GM23338 (cell line): ENCODE measurements around the gene DNAH17. TPM values are rescaled to one million over a fixed set of nuclear protein-coding genes. Genes with fewer than 3 reads are reported as not detected.

Experiments used
- CREB1 ChIP-seq: fragments of 250-450 bp; sonication (Bioruptor Pico); IDR thresholded peaks from 2 replicates; pipeline ENCODE4 v1.5.0; 2020; ENCODE audit warnings: low read depth, mild to moderate bottlenecking, moderate library complexity
- EZH2 ChIP-seq: fragments of 200-600 bp; sonication (generic); IDR thresholded peaks from one replicate; pipeline ENCODE4 v1.8.0; 2017; ENCODE audit warnings: antibody characterized with exemption, mild to moderate bottlenecking, low read depth; ENCODE audit not compliant: unreplicated experiment
- EZH2phosphoT487 ChIP-seq: fragments of 200-600 bp; sonication (generic); IDR thresholded peaks from one replicate; pipeline ENCODE4 v1.8.1; 2018; ENCODE audit warnings: antibody characterized with exemption; ENCODE audit not compliant: unreplicated experiment
- JUNB ChIP-seq: IDR thresholded peaks from one replicate; pipeline ENCODE4 v1.6.1; 2016; ENCODE audit warnings: antibody characterized with exemption; ENCODE audit not compliant: unreplicated experiment
- NANOG ChIP-seq: IDR thresholded peaks from 2 replicates; pipeline ENCODE4 v1.6.1; 2016; ENCODE audit warnings: antibody characterized with exemption, borderline replicate concordance
- POLR2AphosphoS5 ChIP-seq: IDR thresholded peaks from 2 replicates; pipeline ENCODE4 v1.6.1; 2016; ENCODE audit warnings: antibody characterized with exemption, low read depth
- REST ChIP-seq: IDR thresholded peaks from one replicate; pipeline ENCODE4 v1.6.1; 2018; ENCODE audit warnings: antibody characterized with exemption; ENCODE audit not compliant: unreplicated experiment
- STAT1 ChIP-seq: IDR thresholded peaks from one replicate; pipeline ENCODE4 v1.6.1; 2016; ENCODE audit warnings: antibody characterized with exemption; ENCODE audit not compliant: unreplicated experiment
- ZNF114 ChIP-seq: fragments of 250-450 bp; sonication (Bioruptor Pico); IDR thresholded peaks from 2 replicates; pipeline ENCODE4 v1.5.0; 2020; ENCODE audit warnings: mild to moderate bottlenecking, moderate library complexity
- ZNF462 ChIP-seq: fragments of 250-450 bp; sonication (Bioruptor Pico); IDR thresholded peaks from 2 replicates; pipeline ENCODE4 v1.5.0; 2020; ENCODE audit warnings: mild to moderate bottlenecking, moderate library complexity
- polyA plus RNA-seq: library from polyadenylated mRNA; unstranded; fragments of >200 nt; fragmentation: Nextera tagmentation; extraction: Ambion mirVana; gene quantifications from 2 replicates; pipeline ENCODE4 v1.2.1, GENCODE V29; 2016
- total RNA-seq: library from RNA; depleted of rRNA; stranded (reverse); fragments of >200 nt; shearing (Covaris generic); gene quantifications from 2 replicates; pipeline ENCODE4 v1.2.3, GENCODE V29; 2014
- TF ChIP-seq, protein P1 (sequence below), 2 experiments: fragments of 200-600 bp in 1 of 2; sonication (generic) in 1 of 2; conservative IDR thresholded peaks; 2 replicates each; pipeline versions ENCODE4 v1.5.1 to v1.6.1; 2016 to 2017; ENCODE audit warnings: antibody characterized with exemption in 2 of 2, low read depth in 2 of 2, mild to moderate bottlenecking in 2 of 2, moderate library complexity in 1 of 2

The DNAH17 gene
- total and polyA plus RNA-seq, 2 experiments from 2014 or later = 0.59 to 2.0 TPM

DNA sequence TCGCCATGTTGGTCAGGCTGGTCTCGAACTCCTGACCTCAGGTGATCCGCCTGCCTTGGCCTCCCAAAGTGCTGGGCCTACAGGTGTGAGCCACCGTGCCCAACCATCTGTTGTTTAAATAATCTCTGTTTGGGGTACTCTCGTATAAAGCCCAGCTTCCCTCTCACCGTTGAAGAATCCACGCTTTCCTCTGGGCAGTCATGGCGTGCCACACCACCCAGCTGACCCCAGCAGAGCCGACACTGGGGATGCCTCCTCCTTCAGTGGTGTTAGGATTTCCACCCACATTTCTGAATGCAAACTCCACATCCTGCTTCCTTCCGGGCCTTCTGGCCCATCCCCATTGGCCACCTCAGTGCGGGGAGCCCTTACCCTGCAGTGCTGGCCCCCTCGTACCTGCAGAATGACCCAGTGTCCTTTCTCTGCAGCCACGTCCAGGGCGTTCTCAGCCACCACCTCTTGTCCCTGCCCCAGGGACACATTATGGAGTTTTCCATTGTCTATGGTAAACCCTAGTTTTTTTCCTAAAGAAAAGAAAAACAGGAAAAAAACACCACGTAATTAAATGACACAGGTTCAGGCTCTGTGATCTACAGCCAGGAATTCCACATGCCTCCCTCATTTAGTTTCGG is 138.4 kb downstream of the DNAH17 start (continued):
- TF ChIP-seq ZNF462 (no peak), REST (no peak), JUNB (no peak), CREB1 (CRISPR knock-in tag) (no peak), ZNF114 (CRISPR knock-in tag) (no peak), NANOG (no peak), EZH2phosphoT487 (no peak), POLR2AphosphoS5 (no peak), EZH2 (no peak), STAT1 (no peak)
- TF ChIP-seq, protein P1, sequence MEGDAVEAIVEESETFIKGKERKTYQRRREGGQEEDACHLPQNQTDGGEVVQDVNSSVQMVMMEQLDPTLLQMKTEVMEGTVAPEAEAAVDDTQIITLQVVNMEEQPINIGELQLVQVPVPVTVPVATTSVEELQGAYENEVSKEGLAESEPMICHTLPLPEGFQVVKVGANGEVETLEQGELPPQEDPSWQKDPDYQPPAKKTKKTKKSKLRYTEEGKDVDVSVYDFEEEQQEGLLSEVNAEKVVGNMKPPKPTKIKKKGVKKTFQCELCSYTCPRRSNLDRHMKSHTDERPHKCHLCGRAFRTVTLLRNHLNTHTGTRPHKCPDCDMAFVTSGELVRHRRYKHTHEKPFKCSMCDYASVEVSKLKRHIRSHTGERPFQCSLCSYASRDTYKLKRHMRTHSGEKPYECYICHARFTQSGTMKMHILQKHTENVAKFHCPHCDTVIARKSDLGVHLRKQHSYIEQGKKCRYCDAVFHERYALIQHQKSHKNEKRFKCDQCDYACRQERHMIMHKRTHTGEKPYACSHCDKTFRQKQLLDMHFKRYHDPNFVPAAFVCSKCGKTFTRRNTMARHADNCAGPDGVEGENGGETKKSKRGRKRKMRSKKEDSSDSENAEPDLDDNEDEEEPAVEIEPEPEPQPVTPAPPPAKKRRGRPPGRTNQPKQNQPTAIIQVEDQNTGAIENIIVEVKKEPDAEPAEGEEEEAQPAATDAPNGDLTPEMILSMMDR (conservative IDR thresholded peaks at IDR 0.05; ENCODE audit: low read depth in 2 of 2) = no peak
